ENCODE results near the gene PAX8.
A peak's percentile ranks its signal among the peaks of the same experiment; 100 is the strongest.

Gene PAX8

DNA sequence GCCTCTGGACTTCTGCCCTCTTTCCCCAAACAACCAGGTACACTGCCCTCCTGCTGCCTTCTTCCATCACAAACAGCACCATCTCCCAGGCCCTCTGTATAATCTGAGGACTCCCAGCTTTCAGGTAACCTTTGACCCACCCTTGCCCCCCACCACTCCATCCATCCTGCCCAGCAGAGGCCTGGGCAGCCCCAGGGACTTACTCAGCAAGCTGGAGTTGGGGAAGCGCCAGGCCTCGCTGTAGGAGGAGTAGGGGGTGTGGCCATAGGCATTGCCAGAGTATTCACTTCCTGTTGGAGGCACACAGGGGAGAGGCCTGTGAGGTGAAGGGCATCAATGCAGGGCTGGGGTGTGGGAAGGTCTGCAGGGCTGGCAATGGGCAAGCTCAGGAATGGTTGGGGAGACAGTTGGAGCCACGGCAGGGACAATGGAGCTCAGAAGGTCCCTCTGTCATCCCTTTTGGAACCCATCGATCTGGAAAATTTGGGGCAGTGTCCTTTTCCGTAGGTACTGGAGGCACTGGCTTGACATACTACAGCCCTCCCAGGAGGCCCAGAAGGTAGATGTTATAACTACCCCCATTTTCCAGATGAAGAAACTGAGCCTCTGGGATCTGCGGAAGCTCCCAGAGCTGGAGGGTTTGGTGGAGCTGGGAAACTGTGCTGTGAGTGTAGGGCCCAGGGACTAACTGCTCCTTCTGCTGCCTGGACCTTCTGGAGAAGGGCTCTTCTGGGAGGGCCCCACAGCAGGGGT is 58.7 kb downstream of the PAX8 start:
- no peak for DNase-seq

DNA sequence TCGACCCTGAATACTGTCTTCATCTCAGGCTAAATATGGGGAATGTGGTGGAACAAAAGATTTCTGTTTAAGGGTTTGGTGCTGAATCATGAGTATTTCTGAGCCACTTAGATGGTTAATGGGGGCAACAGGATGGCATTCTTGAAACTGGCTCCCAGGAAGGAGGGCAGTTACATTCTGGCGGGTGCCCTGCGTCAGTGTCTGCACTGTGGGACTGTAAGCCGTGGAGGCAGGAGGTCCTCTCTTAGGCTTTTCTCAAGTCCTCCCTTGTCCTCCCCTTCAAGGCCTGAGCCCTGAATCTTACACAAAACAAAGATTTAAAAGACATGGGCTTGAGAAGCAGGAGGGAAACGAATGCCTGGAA is 59.2 kb downstream of the PAX8 start:
- no peak for DNase-seq

DNA sequence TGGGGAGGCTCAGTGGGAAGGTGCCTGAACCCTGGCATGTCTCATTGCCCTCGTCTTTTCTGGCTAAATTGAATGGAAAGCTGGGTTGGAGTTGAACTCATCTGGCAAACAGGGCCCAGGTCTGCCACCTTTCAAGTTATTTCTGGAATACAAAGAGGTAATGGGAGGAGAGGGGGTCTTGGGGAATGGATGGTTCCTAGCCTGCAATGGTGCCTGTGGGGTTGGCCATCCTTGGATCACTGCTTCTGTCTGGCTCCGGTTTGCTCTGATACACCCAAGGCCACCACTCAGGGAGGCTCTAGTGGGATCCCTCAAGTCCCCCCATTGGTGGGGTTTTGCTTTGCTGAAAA is 59.7 kb downstream of the PAX8 start:
- no peak for DNase-seq

DNA sequence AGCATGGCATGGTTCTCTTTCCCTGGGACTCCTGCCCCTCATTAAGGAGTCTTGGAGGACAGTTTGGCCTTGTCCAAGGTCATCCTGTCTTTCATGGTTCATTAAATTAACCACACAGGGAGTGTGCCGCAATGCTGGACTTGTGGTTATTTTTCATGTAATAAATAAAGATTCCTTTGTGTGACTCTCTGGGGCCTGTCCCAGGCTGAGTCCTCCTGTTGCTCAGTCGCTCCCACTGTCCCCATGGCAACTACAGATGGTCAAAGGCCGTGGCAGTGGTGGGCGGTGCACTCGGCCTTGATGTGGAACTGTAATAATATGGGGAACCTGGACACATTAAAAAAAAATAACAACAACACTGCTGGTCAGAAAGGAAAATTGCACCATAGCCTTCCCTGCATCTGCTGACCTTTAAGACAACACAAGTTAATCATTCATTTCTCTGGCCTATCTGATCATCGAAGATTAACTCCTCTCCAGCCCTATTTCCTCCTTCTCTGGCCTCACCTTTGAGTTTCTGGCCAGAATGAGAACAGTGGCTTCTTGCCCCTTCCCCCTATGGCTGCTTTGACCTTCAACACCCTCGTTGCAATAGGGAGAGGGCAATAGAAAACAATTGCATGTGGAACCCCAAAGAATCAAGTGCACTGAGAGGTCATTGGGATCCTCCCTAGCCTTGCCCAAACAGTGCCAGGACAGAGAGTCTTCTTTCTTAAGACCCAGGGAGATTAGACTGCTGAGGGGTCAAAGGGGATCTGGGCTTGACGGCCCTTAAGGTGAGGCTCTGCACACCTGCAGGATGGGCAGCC is 60.2 kb downstream of the PAX8 start:
- no peak for DNase-seq

DNA sequence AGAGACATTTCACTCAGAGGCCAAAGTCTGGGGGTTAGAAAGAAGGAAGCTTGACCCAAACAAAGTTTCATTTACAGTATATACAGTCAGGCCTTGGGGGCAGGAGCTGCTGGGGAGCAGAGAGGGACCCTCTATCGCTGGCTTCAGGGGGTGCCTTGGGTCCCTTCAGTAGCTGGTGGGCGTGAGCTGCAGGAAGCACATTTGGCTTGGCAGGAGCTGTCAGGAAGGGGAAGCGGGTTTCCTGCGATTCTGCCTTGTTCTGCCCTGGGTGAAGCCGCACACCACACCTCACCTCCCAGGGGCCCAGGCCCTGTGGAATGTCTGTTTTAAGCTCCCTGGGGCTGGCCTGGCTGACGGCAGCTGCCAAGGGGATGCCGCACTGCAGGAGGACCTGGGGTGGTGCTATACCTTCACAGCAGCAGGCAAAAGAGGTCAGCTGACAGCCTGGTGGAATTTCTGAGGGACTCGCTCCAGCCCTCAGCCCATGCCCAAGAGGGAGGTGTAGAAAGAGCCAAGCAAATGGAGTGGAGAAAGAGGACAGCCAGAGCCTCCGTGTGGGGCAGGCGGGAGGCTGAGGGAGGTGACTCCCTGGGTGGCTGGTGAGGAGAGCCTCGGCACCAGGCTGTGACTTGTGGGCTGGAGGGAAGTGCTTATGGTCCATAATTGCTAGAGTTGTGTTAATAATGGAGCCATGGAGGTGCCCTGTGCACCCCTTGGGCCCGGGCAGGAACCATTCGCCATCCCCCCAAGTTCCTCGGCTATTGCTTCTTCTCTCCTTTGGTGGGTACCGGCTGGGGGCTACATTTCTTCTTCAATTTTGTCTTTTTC is 61.1 kb downstream of the PAX8 start:
- no peak for DNase-seq

DNA sequence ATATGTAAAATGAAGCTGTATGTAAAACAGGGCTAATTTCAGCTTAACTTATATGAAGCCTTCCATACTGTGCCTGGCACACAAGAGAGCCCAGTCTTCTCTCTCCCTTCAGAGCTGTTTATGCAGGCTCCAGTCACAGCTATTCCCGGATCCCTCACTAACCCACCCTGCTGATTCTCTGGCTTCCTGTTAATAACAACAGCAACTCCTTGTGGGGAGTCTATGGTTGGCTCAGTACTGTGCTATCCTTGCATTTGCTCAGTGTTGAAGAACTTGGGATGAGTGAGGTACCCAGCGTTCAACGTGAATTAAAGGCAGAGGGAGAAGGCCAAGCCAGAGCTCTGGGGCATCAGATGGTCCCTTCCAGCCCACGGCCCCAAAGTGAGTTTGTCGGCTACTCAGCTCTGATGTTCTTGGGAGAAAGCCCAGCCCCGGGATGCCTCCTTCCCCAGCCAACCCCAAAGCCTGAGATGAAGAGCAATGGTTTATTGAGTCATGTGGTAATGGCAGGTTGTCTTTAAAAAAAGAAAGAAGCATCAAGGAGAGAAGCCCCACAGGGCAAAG is 61.7 kb downstream of the PAX8 start:
- no peak for DNase-seq

DNA sequence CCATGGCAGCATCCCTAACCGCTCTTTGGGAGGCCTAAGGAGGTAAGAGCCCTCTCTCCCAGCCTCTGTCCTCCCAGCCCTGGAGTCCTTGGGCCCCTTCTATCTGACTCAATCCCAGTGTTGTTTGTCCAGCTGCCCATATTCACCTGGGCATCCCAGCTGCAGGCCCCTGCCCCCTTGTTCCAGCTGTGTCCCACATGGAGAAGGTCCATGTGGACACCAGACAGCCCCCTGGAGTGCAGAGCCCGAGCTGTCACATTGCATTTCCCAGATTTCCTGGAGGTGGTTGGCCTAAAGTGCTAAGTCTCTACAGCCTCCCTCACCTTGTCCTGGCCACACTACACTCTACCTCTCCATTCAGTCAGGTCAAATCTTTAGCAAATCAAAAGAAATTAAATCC is 62.4 kb downstream of the PAX8 start:
- no peak for DNase-seq

DNA sequence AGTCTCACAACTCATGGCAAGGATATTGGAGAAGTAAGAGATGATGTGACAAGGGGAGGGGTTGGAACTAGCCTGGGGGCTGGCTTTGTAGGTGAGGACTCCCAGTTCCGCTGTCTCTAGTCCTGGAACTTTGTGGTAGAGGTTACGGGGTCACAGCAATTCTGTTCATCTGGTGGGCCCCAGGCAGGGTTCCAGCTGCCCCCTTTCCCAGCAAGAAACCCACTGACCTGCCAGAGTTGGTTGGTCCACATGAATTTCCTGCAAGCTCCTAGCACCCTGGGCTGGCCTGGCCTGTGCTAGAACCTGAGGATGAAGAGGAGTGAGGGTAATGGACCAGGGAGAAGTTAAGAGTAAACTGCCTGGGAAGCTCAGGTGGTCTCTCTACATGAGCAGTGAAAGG is 63.7 kb downstream of the PAX8 start:
- DNase-seq: no peak

DNA sequence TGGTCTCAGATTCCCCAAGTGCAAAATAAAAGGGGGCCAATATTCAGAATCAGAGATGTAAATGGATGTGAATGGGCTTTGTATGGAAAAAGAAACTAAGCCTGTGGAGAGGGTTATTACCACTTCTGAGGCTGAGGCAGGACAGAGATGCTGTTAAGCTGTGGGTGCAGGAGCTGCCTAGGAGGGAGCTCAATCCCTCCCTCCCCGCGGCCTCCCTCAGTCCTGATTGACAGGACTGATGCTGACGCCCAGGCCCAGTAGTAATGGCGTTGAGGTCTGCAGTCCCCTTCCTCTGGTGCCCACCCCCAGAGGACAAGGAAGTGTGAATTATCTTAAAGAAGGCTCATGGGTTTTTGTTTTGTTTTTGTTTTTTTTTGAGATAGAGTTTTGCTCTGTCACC is 64.6 kb downstream of the PAX8 start:
- no peak for DNase-seq

DNA sequence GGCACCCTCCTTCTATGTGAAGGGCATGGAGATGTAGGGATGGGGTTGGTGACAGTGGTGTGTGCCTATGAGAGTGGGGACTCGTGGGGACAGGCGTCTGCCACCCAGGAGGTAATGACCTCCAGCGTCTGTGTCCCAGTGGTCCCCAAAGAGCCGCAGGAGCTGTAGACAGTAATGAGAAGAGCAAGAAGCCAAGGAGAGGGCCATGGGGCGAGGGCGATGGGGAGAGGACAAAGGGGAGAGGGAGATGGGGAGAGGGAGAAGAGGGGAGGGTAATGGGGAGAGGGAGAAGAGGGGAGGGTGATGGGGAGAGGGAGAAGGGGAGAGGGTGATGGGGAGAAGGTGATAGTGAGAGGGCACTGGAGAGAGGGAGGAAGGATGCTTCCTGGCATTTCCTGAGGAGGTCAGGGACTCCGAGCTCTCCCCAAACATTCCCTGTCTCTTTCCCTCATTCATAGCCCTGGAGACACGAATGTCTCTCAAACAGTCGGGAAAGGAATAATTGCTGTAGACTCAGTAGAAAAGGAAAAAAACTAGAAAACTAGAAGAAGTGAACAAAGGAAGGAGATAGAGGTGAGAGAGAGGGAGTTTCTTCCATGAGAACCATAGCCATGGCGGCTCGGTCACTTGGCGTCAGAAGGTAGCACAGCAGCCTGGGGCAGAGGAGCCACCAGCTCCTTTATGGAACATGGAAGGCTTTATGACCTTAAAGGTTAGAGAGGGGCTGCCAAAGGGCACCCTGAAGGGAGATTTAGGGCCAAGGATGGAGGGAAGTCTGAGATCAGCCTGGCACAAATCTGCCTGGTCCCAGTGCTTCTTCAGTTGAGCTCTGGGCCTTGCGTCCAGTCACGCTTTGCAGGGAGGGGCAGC is 65.4 kb downstream of the PAX8 start:
- DNase-seq: no peak

DNA sequence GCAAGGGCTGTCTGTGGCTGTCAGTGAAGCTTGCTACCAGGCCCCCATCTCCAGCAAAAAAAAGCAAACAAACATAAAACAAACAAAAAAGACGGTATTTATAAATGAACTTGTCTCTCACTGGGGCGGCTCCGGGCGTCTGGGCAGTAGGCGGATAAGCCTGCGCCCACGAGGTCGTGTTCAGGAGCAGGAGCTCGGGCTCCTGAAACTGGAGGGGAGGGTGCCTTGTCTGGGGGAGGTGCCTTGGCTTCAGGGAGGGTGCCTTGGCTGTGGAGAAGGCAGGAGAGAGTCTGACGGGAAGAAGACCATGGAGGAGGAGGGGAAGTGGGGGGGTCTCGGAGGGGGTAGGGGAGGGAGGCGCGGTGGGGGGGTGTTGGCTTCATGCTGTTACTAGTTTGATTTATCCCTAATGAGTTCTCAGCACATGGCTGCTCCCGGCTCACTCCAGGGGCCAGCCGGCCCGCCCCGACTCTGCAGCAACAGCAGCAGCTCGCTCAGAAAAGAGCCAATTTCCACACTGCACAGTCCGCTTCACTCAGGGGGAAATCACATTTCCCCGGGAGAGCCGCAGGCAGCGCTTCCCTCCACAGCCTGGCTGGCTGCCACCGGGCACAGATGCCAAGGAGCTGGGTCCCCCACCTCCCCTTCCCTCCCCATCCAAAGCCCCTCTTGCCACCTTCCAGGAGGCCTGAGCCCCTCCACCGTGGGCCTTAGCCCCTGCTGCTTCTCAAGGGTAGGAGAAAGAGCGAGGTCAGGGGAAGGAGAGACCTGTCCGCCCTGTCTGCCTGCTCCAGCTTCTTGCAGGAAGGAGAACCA is 66.3 kb downstream of the PAX8 start:
- peak; percentile 63 for DNase-seq

DNA sequence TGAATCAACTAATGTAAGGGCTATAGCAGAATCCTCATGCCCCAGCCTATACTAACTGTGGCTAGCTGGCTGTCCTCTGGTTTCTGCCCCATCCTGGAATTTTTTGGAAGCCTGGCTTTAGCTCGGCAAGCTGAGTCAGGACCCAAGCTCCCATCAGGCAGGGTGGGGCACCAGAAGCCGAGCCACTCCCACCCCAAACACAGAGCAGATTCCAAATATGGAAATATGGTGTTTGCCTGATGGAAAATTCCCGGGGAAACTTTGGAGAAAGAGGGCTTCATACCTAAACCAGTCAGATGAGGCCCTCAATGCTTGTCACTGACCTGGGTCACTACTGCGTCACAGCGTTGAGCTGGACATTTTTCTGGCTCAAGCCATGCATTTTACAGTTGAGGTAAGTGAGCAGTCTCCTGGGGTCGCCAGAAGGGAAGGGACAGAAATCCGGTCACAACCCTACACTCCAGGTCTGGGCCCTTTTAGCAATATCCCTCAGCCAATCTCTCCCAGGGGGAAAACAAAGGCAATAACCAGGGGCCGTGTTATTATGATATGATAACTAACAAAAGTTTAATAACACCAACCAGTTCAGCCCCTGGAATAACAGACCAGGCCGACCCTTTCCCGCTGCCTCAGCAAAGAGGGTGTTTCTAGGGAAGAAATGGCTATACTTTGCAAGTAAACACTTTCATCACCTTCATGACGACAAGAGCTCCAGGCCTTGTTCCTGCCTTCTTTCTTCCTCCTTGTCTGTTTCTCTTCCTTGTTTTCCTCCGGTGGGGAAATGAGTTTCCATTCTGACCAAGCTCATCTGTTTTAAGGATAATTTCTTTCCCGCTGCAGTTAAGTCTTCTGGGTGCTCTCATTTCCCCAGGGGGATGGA is 67.3 kb downstream of the PAX8 start:
- DNase-seq: no peak

DNA sequence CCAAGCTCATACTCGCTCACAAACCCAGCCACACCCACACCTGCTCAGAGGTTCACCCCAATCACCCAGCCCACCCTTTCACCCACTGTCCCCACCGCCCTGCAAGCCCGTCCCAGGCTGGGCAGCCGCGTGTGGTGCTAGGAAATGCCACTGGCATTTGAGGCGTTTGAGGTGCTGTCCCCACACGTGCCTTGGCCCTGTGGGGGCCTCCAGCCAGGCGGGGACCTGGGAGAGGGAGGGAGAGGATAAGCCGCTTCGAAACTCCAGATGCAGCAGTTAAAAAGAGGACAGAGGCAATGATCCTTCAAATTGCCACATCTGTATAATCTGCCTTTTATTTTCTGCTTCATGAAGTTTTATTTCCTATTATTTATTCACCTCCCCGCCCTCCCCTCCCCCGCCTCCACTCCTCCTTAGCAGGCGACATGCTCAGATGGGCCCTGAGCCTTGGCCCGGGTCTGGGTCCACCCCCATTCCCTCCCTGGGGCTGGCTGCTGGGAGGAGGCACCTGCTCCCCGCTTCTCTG is 69.0 kb downstream of the PAX8 start:
- no peak for DNase-seq

DNA sequence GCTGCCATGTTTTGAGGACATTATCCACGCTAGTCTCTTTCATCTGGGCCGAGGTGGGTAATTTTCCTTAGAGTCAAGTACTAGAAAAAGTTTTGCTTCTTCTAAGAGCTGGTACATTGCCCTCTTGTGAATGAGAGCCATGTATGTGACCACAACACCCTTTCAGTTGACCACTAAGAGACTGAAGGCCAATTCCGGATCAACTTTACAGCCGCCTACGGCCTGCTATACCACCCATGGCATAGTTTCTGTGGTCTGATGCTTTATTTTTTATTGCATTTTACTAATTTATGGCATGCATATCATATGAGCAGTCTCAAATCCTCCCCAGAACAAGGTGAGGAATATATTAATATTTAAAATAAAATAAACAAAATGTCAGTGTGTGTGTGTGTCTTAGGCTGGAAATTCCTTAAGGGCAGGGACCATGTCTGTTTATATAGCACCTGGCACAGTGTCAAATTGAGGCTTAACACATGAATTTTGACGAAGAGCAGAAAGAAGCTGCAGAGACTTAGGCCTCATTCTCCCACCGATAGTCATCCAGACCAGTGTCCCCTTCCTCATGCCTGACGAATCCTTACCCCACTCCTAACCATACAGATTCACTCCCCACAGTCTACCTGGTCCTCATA is 69.6 kb downstream of the PAX8 start:
- DNase-seq: no peak

DNA sequence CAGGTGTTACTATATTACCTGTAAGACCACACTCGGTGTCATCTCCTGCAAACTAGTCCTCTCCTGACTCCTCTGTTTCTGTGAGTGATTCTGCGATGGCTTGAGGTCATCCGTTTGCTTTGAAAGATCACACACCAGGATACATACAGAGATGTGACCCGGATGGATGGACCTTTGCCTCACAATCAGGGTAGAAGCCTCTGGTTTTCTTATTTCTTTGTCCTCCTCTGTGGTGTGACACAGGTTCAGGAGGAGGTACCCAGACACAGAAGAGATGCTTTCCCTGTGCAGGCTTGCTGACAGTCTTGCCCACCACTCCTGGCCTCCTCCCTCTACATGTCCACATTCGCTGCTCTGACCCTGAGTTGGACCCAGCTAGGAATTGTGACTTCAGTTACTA is 70.3 kb downstream of the PAX8 start:
- DNase-seq: no peak

DNA sequence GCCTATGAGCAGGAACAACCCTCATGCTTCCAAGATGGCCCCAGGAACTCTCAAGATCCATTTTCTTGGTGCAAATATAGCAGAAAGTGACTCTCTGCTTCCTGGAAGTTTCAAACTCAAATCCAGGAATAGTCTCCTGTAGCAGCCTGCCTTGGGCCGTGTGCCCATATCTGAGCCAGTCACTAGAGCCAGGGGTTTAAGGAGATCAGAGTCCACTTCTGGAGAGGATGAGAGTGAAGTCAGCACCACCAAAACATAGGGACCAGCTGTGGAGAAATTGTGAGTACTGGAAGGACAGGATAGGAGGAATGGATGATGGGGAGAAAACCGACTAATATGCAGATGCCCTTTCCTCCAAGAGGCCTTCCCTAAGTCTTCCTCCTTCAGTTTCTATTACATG is 71.7 kb downstream of the PAX8 start:
- DNase-seq: no peak

DNA sequence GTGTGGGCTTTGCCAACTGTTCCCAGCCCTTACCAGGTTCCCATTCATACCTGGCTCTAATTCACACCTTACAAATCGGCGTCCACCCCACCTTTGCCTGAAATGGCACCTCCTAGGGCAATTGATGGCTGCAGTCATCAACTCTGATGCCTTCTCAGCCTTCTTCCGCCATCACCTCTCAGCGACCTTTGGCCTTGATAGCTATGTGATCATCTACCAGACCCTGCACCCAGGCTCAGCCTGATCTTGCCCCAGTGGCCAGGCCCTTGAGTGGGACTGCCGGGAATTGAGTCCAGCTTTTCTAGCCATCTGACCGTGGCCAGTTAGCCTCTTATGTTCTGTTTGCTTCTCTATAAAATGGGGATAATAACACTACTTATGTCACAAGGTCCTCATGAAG is 72.5 kb downstream of the PAX8 start:
- no peak for DNase-seq

DNA sequence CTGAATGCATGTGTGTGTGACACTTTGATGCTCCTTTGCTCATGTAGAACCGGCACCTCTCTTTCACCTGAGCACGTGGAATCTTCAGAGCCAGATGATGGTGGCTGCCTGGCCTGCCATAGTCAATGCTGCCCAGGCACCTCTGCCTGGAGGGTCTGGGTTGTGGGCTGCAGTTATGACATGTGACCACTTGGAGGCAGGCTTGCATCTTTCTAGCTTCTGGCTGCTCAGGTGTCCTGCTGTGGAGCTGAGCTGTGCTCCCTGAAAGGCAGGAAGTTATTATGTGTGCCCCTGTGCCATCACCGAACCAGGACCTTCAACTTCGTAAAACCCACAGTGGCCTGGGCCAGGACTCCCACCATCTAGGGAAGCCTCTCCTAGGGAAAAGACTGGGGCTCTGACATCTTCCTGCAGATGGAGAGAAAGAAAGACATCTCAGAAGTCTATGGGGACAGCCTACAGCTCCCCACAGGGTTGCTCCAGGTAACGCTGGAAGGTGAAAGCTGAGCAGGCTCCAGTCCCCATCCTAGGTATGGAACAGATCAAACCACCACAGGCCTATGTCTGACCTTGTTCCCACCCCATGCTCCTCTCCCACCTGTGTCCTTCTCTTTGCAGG is 74.7 kb downstream of the PAX8 start:
- DNase-seq: peak; percentile 78

DNA sequence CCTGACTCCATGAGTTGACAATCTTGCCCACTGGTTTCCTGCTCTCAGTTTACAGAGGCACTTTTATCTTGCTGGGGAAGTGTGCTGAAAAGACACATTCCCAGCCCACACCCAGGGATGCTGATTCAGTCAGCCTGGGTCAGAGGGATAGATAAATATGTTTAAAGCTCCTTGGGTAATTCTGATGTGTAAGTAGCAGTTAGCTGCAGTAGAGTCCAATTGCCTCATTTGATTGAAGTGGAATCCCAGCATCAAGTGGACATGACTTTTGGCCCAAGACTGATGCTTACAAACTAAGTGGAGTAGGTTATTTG is 75.5 kb downstream of the PAX8 start:
- no peak for DNase-seq

Measured in COR-L47 (cell line).